Colonic mucosa (tissue), 4 donors: ENCODE data around the gene PRM3. TPM values are rescaled to one million over a fixed set of nuclear protein-coding genes. Genes with fewer than 3 reads are reported as not detected.

Experiments
- DNase-seq: peaks from one replicate; pipeline ENCODE4 v3.0.0-alpha.2; 2020
- H3K27ac ChIP-seq: fragments of 200-600 bp; one replicate; pipeline ENCODE4 v1.8.0; 2021
- H3K27me3 ChIP-seq: fragments of 200-600 bp; one replicate; pipeline ENCODE4 v1.8.0; 2021
- H3K36me3 ChIP-seq: fragments of 200-600 bp; one replicate; pipeline ENCODE4 v1.8.0; 2021
- H3K4me1 ChIP-seq: fragments of 200-600 bp; one replicate; pipeline ENCODE4 v1.8.0; 2021; ENCODE audit warnings: mild to moderate bottlenecking
- H3K4me3 ChIP-seq: fragments of 200-600 bp; one replicate; pipeline ENCODE4 v1.8.0; 2021
- H3K9ac ChIP-seq, 2 donors: one replicate each; pipeline ENCODE4 v1.7.0; 2013; ENCODE audit warnings: control low read depth in 2 of 2, low read depth in 2 of 2, low read length in 2 of 2
- H3K9me3 ChIP-seq: fragments of 200-600 bp; one replicate; pipeline ENCODE4 v1.8.0; 2021
- intact Hi-C: fragments of 100-400 bp; cut with DNase I; formaldehyde crosslinking; loops from one replicate; pipeline ENCODE4 v1.14.1; 2022
- total RNA-seq, 2 donors: library from RNA; stranded (reverse); fragmentation: NEBNext Ultra II Directional in 1 of 2; extraction: Animal tissue kit (Norgen Biotek cat#: 25700) in 1 of 2; gene quantifications; one replicate each; pipeline ENCODE4 v1.2.1, GENCODE V29; 2021
- TF ChIP-seq, protein P1 (sequence below): fragments of 200-600 bp; IDR thresholded peaks from one replicate; pipeline ENCODE4 v1.8.0; 2022; ENCODE audit warnings: antibody characterized with exemption, mild to moderate bottlenecking
- donor health status: healthy.
- donor health status: DM: no; HTN: no; CAD: no.
- donor health status: DM: no; HTN: no; CAD: no.

PRM3 gene
- total RNA-seq, 2 donors from 2014 or later = not detected

GRCh38 chr16:11270602-11271162 is 2.7 kb downstream of the PRM3 start:
- H3K4me3 ChIP-seq = no peak overlapping the region
- H3K27me3 ChIP-seq = no peaks in the 10 kb centered on the region
- TF ChIP-seq, protein P1, sequence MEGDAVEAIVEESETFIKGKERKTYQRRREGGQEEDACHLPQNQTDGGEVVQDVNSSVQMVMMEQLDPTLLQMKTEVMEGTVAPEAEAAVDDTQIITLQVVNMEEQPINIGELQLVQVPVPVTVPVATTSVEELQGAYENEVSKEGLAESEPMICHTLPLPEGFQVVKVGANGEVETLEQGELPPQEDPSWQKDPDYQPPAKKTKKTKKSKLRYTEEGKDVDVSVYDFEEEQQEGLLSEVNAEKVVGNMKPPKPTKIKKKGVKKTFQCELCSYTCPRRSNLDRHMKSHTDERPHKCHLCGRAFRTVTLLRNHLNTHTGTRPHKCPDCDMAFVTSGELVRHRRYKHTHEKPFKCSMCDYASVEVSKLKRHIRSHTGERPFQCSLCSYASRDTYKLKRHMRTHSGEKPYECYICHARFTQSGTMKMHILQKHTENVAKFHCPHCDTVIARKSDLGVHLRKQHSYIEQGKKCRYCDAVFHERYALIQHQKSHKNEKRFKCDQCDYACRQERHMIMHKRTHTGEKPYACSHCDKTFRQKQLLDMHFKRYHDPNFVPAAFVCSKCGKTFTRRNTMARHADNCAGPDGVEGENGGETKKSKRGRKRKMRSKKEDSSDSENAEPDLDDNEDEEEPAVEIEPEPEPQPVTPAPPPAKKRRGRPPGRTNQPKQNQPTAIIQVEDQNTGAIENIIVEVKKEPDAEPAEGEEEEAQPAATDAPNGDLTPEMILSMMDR = no peak
- no peaks in the 10 kb centered on the region for H3K9me3 ChIP-seq
- H3K4me1 ChIP-seq = no peaks in the 10 kb centered on the region
- intact Hi-C loops = no loop called here
- DNase-seq = no peak
- H3K9ac ChIP-seq = no peak overlapping the region
- no peaks in the 10 kb centered on the region for H3K36me3 ChIP-seq
- H3K27ac ChIP-seq = no peak overlapping the region

- DNase-seq = no peak
- H3K36me3 ChIP-seq = no peaks in the 10 kb centered on the region
- intact Hi-C loops = no loop called here
- peaks cover 5% of the 10 kb centered on the region for H3K4me1 ChIP-seq
- TF ChIP-seq, protein P1 = no peak
- H3K27me3 ChIP-seq = no peaks in the 10 kb centered on the region
- H3K9me3 ChIP-seq = no peaks in the 10 kb centered on the region
- no peak within 1 kb of the TSS for H3K4me3 ChIP-seq
- no peak within 1 kb of the TSS for H3K27ac ChIP-seq
- no peak within 1 kb of the TSS for H3K9ac ChIP-seq
Measured at GRCh38 chr16:11268921-11269375, 4.5 kb downstream of the PRM3 start, which contains the start of gene TNP2. Gene TNP2 (minus strand): TSS chr16:11269325. CDS start chr16:11269262, 63 bp downstream.

DNA sequence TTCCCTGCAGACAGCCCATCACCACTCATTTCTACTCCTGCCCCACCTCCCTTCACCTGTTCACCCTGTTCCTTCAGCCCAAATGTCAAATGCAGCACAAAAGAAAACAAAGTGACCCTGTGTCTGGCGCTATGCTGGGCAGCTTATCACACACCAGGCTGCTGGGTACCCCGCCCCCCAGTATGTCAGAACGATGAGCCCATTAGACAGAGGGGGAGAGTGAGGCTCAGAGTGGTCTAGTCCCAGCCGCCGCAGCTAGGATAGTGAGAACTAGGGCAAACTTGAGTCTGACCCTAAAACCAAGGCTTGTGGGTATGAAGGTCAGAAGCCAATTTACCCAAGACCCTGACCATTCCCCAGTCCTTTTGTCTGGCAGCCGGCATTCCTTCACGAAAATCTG is 8.3 kb downstream of the PRM3 start:
- no peak for DNase-seq
- Histone ChIP-seq H3K36me3 (no peaks in the 10 kb centered on the region), H3K4me3 (no peak overlapping the region)

DNA sequence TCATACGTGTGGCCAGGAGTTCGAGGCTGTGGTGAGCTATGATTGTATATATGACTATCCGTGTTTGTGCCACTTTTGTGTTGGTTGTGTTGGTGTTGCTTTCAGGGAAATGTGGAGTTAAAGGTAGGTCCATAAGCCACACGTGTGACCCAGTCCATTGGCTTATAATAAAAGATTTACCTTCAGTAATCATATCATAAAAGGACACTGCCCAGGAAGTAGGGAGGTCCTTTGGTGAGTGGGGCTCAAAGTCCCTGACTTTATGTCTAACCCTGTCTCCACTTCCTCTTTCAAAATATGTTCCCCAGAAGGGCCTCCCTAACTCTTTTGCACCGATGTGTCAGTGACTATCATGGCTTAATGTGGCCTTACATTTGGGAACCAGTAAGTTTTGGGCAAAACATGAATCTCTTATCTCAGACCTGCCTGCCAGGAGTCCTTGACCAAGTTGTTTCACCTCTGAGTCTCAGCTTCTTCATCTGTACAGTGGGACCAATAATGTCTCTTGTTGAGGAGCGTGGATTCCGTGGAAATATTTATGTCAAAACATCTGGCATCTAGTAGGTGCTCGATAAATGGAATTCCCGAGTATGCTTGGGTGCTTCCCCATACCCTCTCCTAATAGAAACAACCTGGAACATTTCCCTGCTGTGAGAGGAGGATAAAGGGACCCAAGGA is 9.1 kb downstream of the PRM3 start:
- Histone ChIP-seq H3K4me1 (peaks cover 11% of the 10 kb centered on the region), H3K9me3 (no peaks in the 10 kb centered on the region), H3K36me3 (no peaks in the 10 kb centered on the region), H3K9ac (peak overlapping the region in 1 of 2 donors; percentile 27), H3K27ac (peak overlapping the region; percentile 50), H3K27me3 (no peaks in the 10 kb centered on the region), H3K4me3 (no peak overlapping the region)
- TF ChIP-seq, protein P1 = no peak
- intact Hi-C loops = no loop called here
- peak; percentile 54 for DNase-seq

More for the DNA sequence above, 8.3 kb downstream of the PRM3 start:
- Histone ChIP-seq H3K9me3 (no peaks in the 10 kb centered on the region), H3K27me3 (no peaks in the 10 kb centered on the region), H3K9ac (no peak overlapping the region), H3K4me1 (peaks cover 11% of the 10 kb centered on the region), H3K27ac (peak overlapping the region; percentile 22)
- intact Hi-C loops = no loop called here
- TF ChIP-seq, protein P1 = no peak

- no peak for DNase-seq
- Histone ChIP-seq H3K9ac (peak overlapping the region in 1 of 2 donors; percentile 27), H3K4me1 (peaks cover 11% of the 10 kb centered on the region), H3K36me3 (no peaks in the 10 kb centered on the region), H3K27me3 (no peaks in the 10 kb centered on the region), H3K4me3 (no peak overlapping the region), H3K27ac (peak overlapping the region; percentile 50), H3K9me3 (no peaks in the 10 kb centered on the region)
- intact Hi-C loops = no loop called here
- TF ChIP-seq, protein P1 = no peak
Measured at GRCh38 chr16:11263737-11264136, 9.7 kb downstream of the PRM3 start.
